Brain microvascular endothelial cell (primary cell): ENCODE results near the gene ACOX3.

Source experiments
- DNase-seq: peaks from one replicate; pipeline ENCODE4 v3.0.0-alpha.2; 2020
- H3K27ac ChIP-seq: fragments of 250-450 bp; sonication (Bioruptor Pico); 2 replicates; pipeline ENCODE4 v1.5.1; 2020; ENCODE audit warnings: mild to moderate bottlenecking, moderate library complexity
- H3K27me3 ChIP-seq: fragments of 250-450 bp; sonication (Bioruptor Pico); replicated peaks from 2 replicates; pipeline ENCODE4 v1.5.1; 2020; ENCODE audit warnings: mild to moderate bottlenecking
- H3K36me3 ChIP-seq: fragments of 250-450 bp; sonication (Bioruptor Pico); replicated peaks from 2 replicates; pipeline ENCODE4 v1.5.1; 2020; ENCODE audit warnings: mild to moderate bottlenecking
- H3K4me3 ChIP-seq: 2 replicates; pipeline ENCODE4 v1.5.1; 2011; ENCODE audit warnings: low read depth, mild to moderate bottlenecking, control low read depth, low read length, moderate library complexity
- CTCF ChIP-seq: IDR thresholded peaks from 2 replicates; pipeline ENCODE4 v1.5.1; 2011; ENCODE audit warnings: low read depth, mild to moderate bottlenecking, moderate library complexity, low read length, control low read depth, inconsistent platforms; ENCODE audit errors: missing control alignments
- in situ Hi-C: cut with HindIII; loops from 2 replicates; pipeline ENCODE4 v1.10.0; 2017; ENCODE audit warnings: low sequenced_read_pairs, low pct_ligation_motif_present

The ACOX3 gene

GRCh38 chr4:8329859-8330761 lies 110.4 kb downstream of the ACOX3 start:
- Histone ChIP-seq H3K27ac (no peak overlapping the region), H3K36me3 (no peaks in the 10 kb centered on the region), H3K27me3 (no peaks in the 10 kb centered on the region), H3K4me3 (no peak overlapping the region)
- no peak for DNase-seq
- in situ Hi-C loops: no loop called here
- TF ChIP-seq CTCF: no peak

- Histone ChIP-seq H3K36me3 (no peaks in the 10 kb centered on the region), H3K4me3 (no peak overlapping the region), H3K27ac (no peak overlapping the region), H3K27me3 (no peaks in the 10 kb centered on the region)
- in situ Hi-C loops: no loop called here
- no peak for TF ChIP-seq CTCF
- DNase-seq: no peak
Observed at GRCh38 chr4:8329560-8329858, 111.0 kb downstream of the ACOX3 start.

GRCh38 chr4:8328866-8329559 lies 111.5 kb downstream of the ACOX3 start:
- no peak for DNase-seq
- no peak for TF ChIP-seq CTCF
- Histone ChIP-seq H3K36me3 (no peaks in the 10 kb centered on the region), H3K4me3 (no peak overlapping the region), H3K27ac (no peak overlapping the region), H3K27me3 (no peaks in the 10 kb centered on the region)
- in situ Hi-C loops: no loop called here

- no peak for DNase-seq
- no peak overlapping the region for H3K27ac ChIP-seq
- no peak overlapping the region for H3K4me3 ChIP-seq
- TF ChIP-seq CTCF: no peak
- no peaks in the 10 kb centered on the region for H3K27me3 ChIP-seq
- H3K36me3 ChIP-seq: no peaks in the 10 kb centered on the region
- in situ Hi-C loops: no loop called here
Observed at GRCh38 chr4:8328456-8328855, 112.1 kb downstream of the ACOX3 start.

- Histone ChIP-seq H3K27me3 (no peaks in the 10 kb centered on the region), H3K36me3 (no peaks in the 10 kb centered on the region), H3K27ac (no peak overlapping the region), H3K4me3 (no peak overlapping the region)
- in situ Hi-C loops: no loop called here
- TF ChIP-seq CTCF: no peak
- DNase-seq: no peak
Observed at GRCh38 chr4:8326206-8326605, 114.3 kb downstream of the ACOX3 start.
